Stimulated activated CD4-positive, alpha-beta T cell treated with anti-CD3 and anti-CD28 coated beads, Interleukin-15, amount 100 ng/mL, for 48 hours (primary cell): Measurements from ENCODE around the gene C4orf50.

Source experiments
- DNase-seq, 2 donors: peaks; one replicate each; pipeline ENCODE4 v3.0.0-alpha.2; 2020; ENCODE audit warnings: low read depth in 2 of 2

Gene C4orf50

GRCh38 chr4:5943561-5943960 is 74.7 kb downstream of the C4orf50 start:
- no peak for DNase-seq

DNA sequence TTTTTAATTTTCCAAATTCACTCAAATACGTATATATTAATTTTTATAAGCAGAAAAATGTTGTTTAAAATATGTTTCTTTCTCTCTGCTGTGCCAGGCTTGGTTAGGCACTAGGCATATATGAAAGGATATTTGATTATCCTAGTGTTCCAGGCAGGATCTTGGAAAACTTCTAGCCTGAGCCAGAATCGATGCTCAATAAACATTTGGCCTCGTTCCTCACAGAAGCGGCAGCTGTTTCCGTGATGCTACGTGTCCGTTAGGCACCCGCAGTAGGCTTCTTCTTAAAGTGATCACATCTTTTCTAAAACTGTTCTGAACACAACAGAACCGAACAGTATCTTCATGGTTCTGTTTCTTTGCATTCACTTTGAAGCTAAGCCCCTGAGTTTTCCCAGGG is 75.3 kb downstream of the C4orf50 start:
- DNase-seq: no peak

- DNase-seq: no peak
Observed at GRCh38 chr4:5941601-5942000, 76.6 kb downstream of the C4orf50 start.

DNA sequence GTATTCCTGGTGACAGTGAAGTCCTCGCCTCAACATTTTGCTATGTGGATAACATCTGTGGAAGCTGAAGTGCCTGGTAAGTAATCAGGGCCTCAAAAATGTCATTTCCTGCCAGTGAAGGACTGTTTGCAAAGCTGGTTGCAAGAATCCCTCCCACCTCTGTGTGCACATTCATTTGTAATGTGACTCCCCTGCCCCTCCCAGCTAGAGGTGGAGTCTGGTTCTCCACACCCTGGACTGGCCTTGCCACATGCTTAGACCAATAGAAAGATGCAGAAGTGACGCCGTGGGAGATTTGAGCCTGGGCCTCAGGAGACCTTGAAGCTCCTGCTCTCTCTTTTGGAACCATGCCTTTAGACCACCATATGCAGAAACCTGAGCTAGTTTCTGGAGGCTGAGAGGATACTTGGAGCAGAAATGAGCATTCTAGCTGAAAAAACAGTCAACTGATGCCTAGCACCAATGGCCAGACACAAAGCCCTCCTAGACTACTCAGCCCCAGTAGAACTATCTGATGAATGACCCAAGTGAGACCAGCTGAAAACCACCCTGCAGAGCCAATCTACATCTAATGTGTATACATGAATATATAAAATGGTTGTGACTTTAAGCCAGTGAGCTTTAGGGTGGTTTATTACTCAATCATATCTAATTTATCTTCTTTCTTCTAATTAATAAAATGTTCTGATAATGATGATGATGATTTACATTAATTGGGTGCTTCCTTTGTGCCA is 77.6 kb downstream of the C4orf50 start:
- DNase-seq: no peak

- DNase-seq: no peak
Observed at GRCh38 chr4:5933996-5934831, 84.0 kb downstream of the C4orf50 start.

DNA sequence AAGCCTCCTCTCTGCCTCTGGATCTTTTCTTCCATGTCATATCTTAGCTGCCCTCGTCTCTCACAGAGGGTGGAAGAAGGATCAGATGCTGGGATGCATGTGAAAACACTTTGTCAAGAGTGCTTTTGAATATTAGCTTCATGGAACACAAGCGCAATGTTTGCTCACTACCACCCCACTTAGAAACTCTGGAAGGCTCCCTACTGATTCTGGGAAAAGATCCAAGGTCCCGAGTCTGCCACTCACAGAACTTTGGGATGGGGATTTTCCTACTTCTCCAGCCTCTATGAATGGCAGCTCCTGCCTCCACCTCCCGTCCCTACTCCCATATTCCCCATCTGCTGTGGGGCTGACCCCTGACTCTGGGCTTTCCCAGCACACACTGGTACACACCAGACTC is 85.1 kb downstream of the C4orf50 start:
- DNase-seq: no peak

- no peak for DNase-seq
Observed at GRCh38 chr4:5932035-5932568, 86.1 kb downstream of the C4orf50 start.

DNA sequence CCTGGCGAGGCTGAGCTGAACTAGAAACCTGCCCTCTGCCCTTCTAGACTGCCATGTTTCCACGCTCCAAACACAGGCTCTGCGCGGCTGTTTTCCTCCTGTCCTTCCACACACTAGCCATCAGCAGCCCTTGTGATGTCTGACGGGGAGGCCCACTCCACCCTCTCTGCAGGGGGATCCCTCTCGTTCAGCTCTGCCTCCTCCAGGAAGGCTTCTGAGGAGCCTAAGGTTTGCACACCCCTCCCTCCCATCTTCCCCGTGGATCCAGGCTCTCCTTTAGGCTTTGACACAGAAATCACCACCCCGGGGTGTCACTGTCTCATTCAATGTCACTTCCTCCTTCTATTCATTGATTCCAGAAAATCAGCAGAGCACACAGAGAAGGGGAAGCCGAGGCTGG is 86.7 kb downstream of the C4orf50 start:
- DNase-seq: no peak

GRCh38 chr4:5930876-5931275 is 87.4 kb downstream of the C4orf50 start:
- no peak for DNase-seq

GRCh38 chr4:5930456-5930855 is 87.8 kb downstream of the C4orf50 start:
- no peak for DNase-seq

DNA sequence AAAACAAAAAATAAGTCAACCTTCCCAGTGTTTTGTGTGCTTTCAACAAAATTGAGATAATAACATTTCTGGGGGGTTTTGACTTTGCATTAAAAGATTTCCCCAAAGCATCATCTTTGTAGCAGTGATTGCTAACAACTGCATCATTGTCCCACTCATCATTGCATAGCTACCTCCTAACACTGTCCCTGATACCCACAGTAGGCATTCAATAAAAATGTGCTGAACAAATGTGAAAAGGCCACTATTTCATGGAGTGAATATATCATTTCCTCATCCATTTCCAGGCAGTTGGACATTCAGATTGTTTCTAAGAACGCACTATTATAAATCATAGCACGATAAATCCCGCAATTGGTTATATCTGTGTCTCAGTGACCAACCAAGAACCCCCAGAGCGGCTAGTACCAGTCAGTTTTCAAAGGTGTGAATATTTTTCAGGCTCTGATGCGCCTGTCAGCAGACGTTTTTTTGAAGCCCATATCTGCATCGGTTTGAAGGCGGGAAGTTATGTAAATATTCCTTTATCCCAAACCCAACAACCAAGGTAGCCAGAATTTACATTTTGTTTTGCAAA is 89.3 kb downstream of the C4orf50 start:
- no peak for DNase-seq

GRCh38 chr4:5928274-5928673 is 90.0 kb downstream of the C4orf50 start:
- no peak for DNase-seq

DNA sequence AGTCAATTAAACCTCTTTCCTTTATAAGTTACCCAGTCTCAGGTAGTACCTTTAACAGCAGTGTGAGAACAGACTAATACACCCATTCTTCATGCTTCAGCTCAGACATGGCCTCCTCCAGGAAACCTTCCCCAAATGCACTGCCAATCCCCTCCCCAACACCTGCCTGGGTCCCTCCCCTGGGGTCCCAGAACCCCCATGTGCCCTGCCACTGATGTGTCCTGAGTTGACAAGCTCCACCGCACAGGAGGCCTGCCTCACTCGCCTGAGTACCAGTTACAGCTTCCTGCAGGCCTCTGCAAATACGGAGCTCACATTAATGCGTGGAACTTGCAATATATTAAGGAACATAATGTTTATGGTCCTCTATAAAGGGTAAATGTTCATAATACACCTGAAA is 90.5 kb downstream of the C4orf50 start:
- DNase-seq: no peak

GRCh38 chr4:5927116-5927515 is 91.1 kb downstream of the C4orf50 start:
- DNase-seq: no peak

GRCh38 chr4:5926598-5926997 is 91.6 kb downstream of the C4orf50 start:
- DNase-seq: no peak

GRCh38 chr4:5925419-5926200 is 92.6 kb downstream of the C4orf50 start:
- DNase-seq: no peak

- no peak for DNase-seq
Observed at GRCh38 chr4:5924461-5925125, 93.6 kb downstream of the C4orf50 start.

DNA sequence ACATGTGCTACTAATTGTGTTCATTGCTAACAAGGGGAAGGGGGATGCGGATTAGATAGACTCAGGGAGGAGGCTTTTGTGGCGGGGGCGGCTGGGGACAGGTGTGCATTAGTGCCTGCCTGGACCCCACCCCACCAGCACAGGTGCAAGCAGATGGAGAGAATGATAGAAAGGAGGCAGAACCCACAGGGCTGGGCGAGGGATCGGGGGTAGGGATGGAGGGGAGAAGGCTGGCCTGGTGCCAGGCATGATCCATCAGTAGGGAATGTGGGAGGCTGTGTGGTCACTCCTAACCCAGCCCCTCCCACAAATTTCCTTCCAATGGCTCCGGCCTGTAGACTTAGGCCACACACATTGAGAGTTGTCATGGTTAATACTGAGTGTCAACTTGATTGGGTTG is 94.9 kb downstream of the C4orf50 start:
- no peak for DNase-seq

GRCh38 chr4:5922556-5922955 is 95.7 kb downstream of the C4orf50 start:
- no peak for DNase-seq

GRCh38 chr4:5921981-5922380 is 96.2 kb downstream of the C4orf50 start:
- no peak for DNase-seq
